ENCODE results near the gene GALNT11.

Gene GALNT11

GRCh38 chr7:152121432-152121831, 96.0 kb downstream of the GALNT11 start:
- DNase-seq: no peak

GRCh38 chr7:152122540-152122939, 97.1 kb downstream of the GALNT11 start:
- DNase-seq: no peak

- no peak for DNase-seq
Observed at GRCh38 chr7:152126741-152127140, 101.3 kb downstream of the GALNT11 start.

GRCh38 chr7:152127229-152127628, 101.8 kb downstream of the GALNT11 start:
- DNase-seq: no peak

- no peak for DNase-seq
Observed at GRCh38 chr7:152128252-152128651, 102.8 kb downstream of the GALNT11 start.

- DNase-seq: no peak
Observed at GRCh38 chr7:152128741-152129461, 103.4 kb downstream of the GALNT11 start.

- DNase-seq: no peak
Observed at GRCh38 chr7:152129682-152130081, 104.2 kb downstream of the GALNT11 start.

- DNase-seq: no peak
Observed at GRCh38 chr7:152130658-152131590, 105.5 kb downstream of the GALNT11 start.

- no peak for DNase-seq
Observed at GRCh38 chr7:152131981-152132494, 106.6 kb downstream of the GALNT11 start.

- DNase-seq: no peak
Observed at GRCh38 chr7:152132812-152133211, 107.3 kb downstream of the GALNT11 start.

GRCh38 chr7:152133804-152134203, 108.3 kb downstream of the GALNT11 start:
- DNase-seq: no peak

GRCh38 chr7:152136686-152137085, 111.2 kb downstream of the GALNT11 start:
- DNase-seq: no peak

- DNase-seq: no peak
Observed at GRCh38 chr7:152137476-152138025, 112.1 kb downstream of the GALNT11 start.

- no peak for DNase-seq
Observed at GRCh38 chr7:152140067-152140466, 114.6 kb downstream of the GALNT11 start.

- DNase-seq: no peak
Observed at GRCh38 chr7:152140560-152140959, 115.1 kb downstream of the GALNT11 start.

- DNase-seq: no peak
Observed at GRCh38 chr7:152142976-152143595, 117.6 kb downstream of the GALNT11 start.

GRCh38 chr7:152144557-152145245, 119.2 kb downstream of the GALNT11 start:
- DNase-seq: no peak

- DNase-seq: no peak
Observed at GRCh38 chr7:152145853-152146466, 120.5 kb downstream of the GALNT11 start.

GRCh38 chr7:152148706-152149105, 123.2 kb downstream of the GALNT11 start:
- no peak for DNase-seq

GRCh38 chr7:152149363-152149762, 123.9 kb downstream of the GALNT11 start:
- DNase-seq: no peak

- no peak for DNase-seq
Observed at GRCh38 chr7:152152267-152152666, 126.8 kb downstream of the GALNT11 start.
